ENCODE results near the gene TBC1D22A.

- TF ChIP-seq CTCF (IDR thresholded peaks at IDR 0.05; ENCODE audit: poor library complexity) (no peak), EZH2phosphoT487 (IDR thresholded peaks at IDR 0.05; ENCODE audit: low read depth, severe bottlenecking, unreplicated experiment) (no peak), EZH2 (IDR thresholded peaks at IDR 0.05; ENCODE audit: borderline replicate concordance) (no peak)
Observed at GRCh38 chr22:47150426-47150825, 388.0 kb downstream of the TBC1D22A start.
